ENCODE measurements around the gene PLAC1. TPM values are rescaled to one million over a fixed set of nuclear protein-coding genes. Genes with fewer than 3 reads are reported as not detected.

Gene PLAC1
- total and polyA plus RNA-seq, 8 donors: 0.18 to 0.77 (median 0.46) TPM; not detected in 2

GRCh38 chrX:134653835-134654234, 4.4 kb downstream of the PLAC1 start:
- Histone ChIP-seq H3K27ac (no peak overlapping the region), H3K27me3 (no peaks in the 10 kb centered on the region), H3K9me3 (no peaks in the 10 kb centered on the region), H3K4me3 (no peak overlapping the region), H3K4me1 (no peaks in the 10 kb centered on the region), H3K36me3 (no peaks in the 10 kb centered on the region)
- ATAC-seq (no peak), DNase-seq (no peak)
- no peak for TF ChIP-seq CTCF (IDR thresholded peaks at IDR 0.05)
- intact Hi-C loops (cut with DNase I): no loop called here

- Histone ChIP-seq H3K27me3 (no peaks in the 10 kb centered on the region), H3K4me3 (no peak overlapping the region), H3K27ac (no peak overlapping the region), H3K4me1 (no peaks in the 10 kb centered on the region), H3K36me3 (no peaks in the 10 kb centered on the region), H3K9me3 (no peaks in the 10 kb centered on the region)
- no peak for TF ChIP-seq CTCF (IDR thresholded peaks at IDR 0.05)
- DNase-seq: no peak
- ATAC-seq: no peak
- intact Hi-C loops (cut with DNase I): no loop called here
Measured at GRCh38 chrX:134650701-134651100, 7.6 kb downstream of the PLAC1 start.

DNA sequence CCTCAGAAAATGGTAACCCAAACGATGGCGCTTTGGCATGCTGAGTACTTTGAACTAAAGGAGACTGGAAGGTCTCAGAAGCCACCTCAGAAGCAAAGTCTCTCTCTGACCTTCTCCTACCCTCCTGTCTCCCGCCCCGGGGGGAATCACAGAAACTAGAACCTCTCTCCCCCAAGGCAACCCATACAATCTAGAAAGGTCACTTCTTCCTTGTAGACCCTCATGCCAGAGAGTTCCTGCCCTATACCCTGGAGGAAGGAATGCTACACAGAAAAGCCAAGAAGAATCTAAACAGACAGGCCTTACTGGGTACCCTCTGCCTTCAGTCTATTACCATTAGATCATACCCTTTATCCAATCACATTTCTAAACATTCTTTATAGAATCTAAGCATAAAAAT, 8.5 kb downstream of the PLAC1 start:
- Histone ChIP-seq H3K27me3 (no peaks in the 10 kb centered on the region), H3K4me1 (no peaks in the 10 kb centered on the region), H3K27ac (no peak overlapping the region), H3K4me3 (no peak overlapping the region), H3K36me3 (no peaks in the 10 kb centered on the region), H3K9me3 (no peaks in the 10 kb centered on the region)
- no peak for DNase-seq
- no peak for TF ChIP-seq CTCF (IDR thresholded peaks at IDR 0.05)
- no peak for ATAC-seq
- intact Hi-C loops (cut with DNase I): no loop called here

- Histone ChIP-seq H3K27me3 (no peaks in the 10 kb centered on the region), H3K36me3 (no peaks in the 10 kb centered on the region), H3K4me1 (no peaks in the 10 kb centered on the region), H3K27ac (no peak overlapping the region), H3K9me3 (no peaks in the 10 kb centered on the region), H3K4me3 (no peak overlapping the region)
- no peak for DNase-seq
- ATAC-seq: no peak
- intact Hi-C loops (cut with DNase I): no loop called here
- TF ChIP-seq CTCF (IDR thresholded peaks at IDR 0.05): no peak
Measured at GRCh38 chrX:134647477-134647877, 10.8 kb downstream of the PLAC1 start.

DNA sequence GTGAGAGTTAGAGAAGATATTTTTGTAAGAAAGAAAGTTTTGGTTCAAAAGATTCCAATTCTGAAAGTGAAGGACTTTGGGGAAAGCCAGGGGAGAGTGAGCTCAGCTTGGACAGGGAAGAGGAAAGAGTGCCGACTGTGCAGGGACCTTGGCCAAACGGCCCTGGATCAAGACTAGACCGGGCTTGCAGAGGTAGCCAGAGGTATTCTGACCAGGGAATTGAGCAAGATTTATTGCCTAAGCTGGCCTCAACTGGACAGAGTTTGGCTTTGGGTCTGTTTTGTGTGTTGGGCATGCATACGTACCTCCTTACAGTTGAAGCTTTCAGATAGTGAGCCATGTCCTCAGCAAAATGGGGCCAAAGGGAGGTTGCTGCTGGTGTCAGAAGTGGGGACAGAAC, 11.6 kb downstream of the PLAC1 start:
- Histone ChIP-seq H3K27me3 (no peaks in the 10 kb centered on the region), H3K9me3 (no peaks in the 10 kb centered on the region), H3K27ac (no peak overlapping the region), H3K4me1 (no peaks in the 10 kb centered on the region), H3K36me3 (no peaks in the 10 kb centered on the region), H3K4me3 (no peak overlapping the region)
- no peak for TF ChIP-seq CTCF (IDR thresholded peaks at IDR 0.05)
- intact Hi-C loops (cut with DNase I): no loop called here
- no peak for DNase-seq
- no peak for ATAC-seq

All from left lung (tissue), 10 donors.